CD14-positive monocyte (primary cell): ENCODE measurements around the gene PRSS50. TPM values are rescaled to one million over a fixed set of nuclear protein-coding genes. Genes with fewer than 3 reads are reported as not detected.

Experiments
- DNase-seq, 3 donors: peaks; one replicate each; pipeline ENCODE4 v3.0.0-alpha.2; 2011 to 2022
- H2AFZ ChIP-seq: 2 replicates; pipeline ENCODE4 v1.6.0; 2012; ENCODE audit warnings: mild to moderate bottlenecking, low read depth, low read length, inconsistent platforms; ENCODE audit not compliant: insufficient read depth, poor library complexity, severe bottlenecking
- H3K27ac ChIP-seq, 2 donors: 1 replicate in 1 of 2; 2 replicates in 1 of 2; pipeline ENCODE4 v1.5.1; 2012 to 2013; ENCODE audit warnings: low read length in 2 of 2, control low read depth in 1 of 2, inconsistent platforms in 1 of 2, low read depth in 1 of 2, mild to moderate bottlenecking in 1 of 2
- H3K27me3 ChIP-seq, 2 donors: one replicate each; pipeline versions ENCODE4 v1.6.0 to v1.6.1; 2011 to 2013; ENCODE audit warnings: low read length in 2 of 2; ENCODE audit not compliant: control insufficient read depth in 2 of 2, insufficient read depth in 2 of 2
- H3K36me3 ChIP-seq, 2 donors: replicated peaks in 1 of 2; 1 replicate in 1 of 2; 2 replicates in 1 of 2; pipeline versions ENCODE4 v1.5.1 to v1.6.1; 2012 to 2013; ENCODE audit warnings: low read length in 2 of 2, control low read depth in 1 of 2, inconsistent platforms in 1 of 2, mild to moderate bottlenecking in 1 of 2; ENCODE audit not compliant: insufficient read depth in 2 of 2, control insufficient read depth in 1 of 2
- H3K4me1 ChIP-seq, 2 donors: 1 replicate in 1 of 2; 2 replicates in 1 of 2; pipeline versions ENCODE4 v1.5.1 to v1.6.1; 2012 to 2013; ENCODE audit warnings: low read length in 2 of 2, control low read depth in 1 of 2, inconsistent platforms in 1 of 2, mild to moderate bottlenecking in 1 of 2, moderate library complexity in 1 of 2; ENCODE audit not compliant: insufficient read depth in 2 of 2, control insufficient read depth in 1 of 2
- H3K4me2 ChIP-seq: replicated peaks from 2 replicates; pipeline ENCODE3; 2012; ENCODE audit warnings: low read length, moderate library complexity, mild to moderate bottlenecking; ENCODE audit not compliant: poor library complexity, severe bottlenecking; ENCODE audit errors: extremely low read depth
- H3K4me3 ChIP-seq, 3 experiments: fragments of 200-600 bp in 1 of 3; sonication (generic) in 1 of 3; replicated peaks in 1 of 3; 1 replicate in 2 of 3; 2 replicates in 1 of 3; pipeline ENCODE4 v1.5.1; 2011 to 2013; ENCODE audit warnings: low read length in 3 of 3, mild to moderate bottlenecking in 3 of 3, control low read depth in 2 of 3, low read depth in 2 of 3, inconsistent platforms in 1 of 3, moderate library complexity in 1 of 3
- H3K79me2 ChIP-seq: 2 replicates; pipeline ENCODE4 v1.6.0; 2012; ENCODE audit warnings: mild to moderate bottlenecking, control low read depth, inconsistent platforms, low read length, moderate library complexity; ENCODE audit not compliant: insufficient read depth
- H3K9ac ChIP-seq: 2 replicates; pipeline ENCODE4 v1.6.0; 2017; ENCODE audit warnings: low read length, mild to moderate bottlenecking; ENCODE audit not compliant: insufficient read depth, poor library complexity, severe bottlenecking
- H3K9me3 ChIP-seq, 2 donors: replicated peaks in 1 of 2; 1 replicate in 1 of 2; 2 replicates in 1 of 2; pipeline versions ENCODE4 v1.5.1 to v1.6.1; 2012 to 2013; ENCODE audit warnings: low read length in 2 of 2, control low read depth in 1 of 2; ENCODE audit not compliant: control insufficient read depth in 1 of 2, insufficient read depth in 1 of 2
- H4K20me1 ChIP-seq: 2 replicates; pipeline ENCODE4 v1.6.0; 2012; ENCODE audit warnings: mild to moderate bottlenecking, low read length, control low read depth, moderate library complexity; ENCODE audit not compliant: insufficient read depth
- H3K27ac Mint-ChIP-seq, 7 donors: one replicate each; pipeline ENCODE4 v1.8.0; 2020; ENCODE audit warnings: mild to moderate bottlenecking in 7 of 7, mixed read lengths in 7 of 7, moderate library complexity in 6 of 7, inconsistent platforms in 2 of 7
- H3K27me3 Mint-ChIP-seq, 3 donors: one replicate each; pipeline ENCODE4 v1.8.0; 2021 to 2022; ENCODE audit warnings: low read depth in 3 of 3, mild to moderate bottlenecking in 3 of 3, mixed read lengths in 3 of 3, moderate library complexity in 3 of 3, inconsistent platforms in 1 of 3
- H3K36me3 Mint-ChIP-seq, 2 donors: one replicate each; pipeline ENCODE4 v1.8.0; 2020; ENCODE audit warnings: mixed read lengths in 2 of 2, inconsistent platforms in 1 of 2, mild to moderate bottlenecking in 1 of 2
- H3K4me1 Mint-ChIP-seq: one replicate; pipeline ENCODE4 v1.8.0; 2020; ENCODE audit warnings: mild to moderate bottlenecking, mixed read lengths
- H3K4me3 Mint-ChIP-seq, 2 donors: one replicate each; pipeline ENCODE4 v1.8.0; 2020; ENCODE audit warnings: mild to moderate bottlenecking in 2 of 2, mixed read lengths in 2 of 2, moderate library complexity in 1 of 2
- H3K9me3 Mint-ChIP-seq, 7 donors: one replicate each; pipeline ENCODE4 v1.8.0; 2020 to 2022; ENCODE audit warnings: mixed read lengths in 7 of 7, mild to moderate bottlenecking in 6 of 7, moderate library complexity in 6 of 7, inconsistent platforms in 2 of 7
- WGBS: methylation state at CpG from one replicate; pipeline ENCODE4 v1.1.5; 2013; ENCODE audit warnings: missing lambda C conversion rate; ENCODE audit not compliant: insufficient coverage; 5-methylcytosine and 5-hydroxymethylcytosine counted together
- intact Hi-C, 2 donors: fragments of 100-400 bp; cut with micrococcal nuclease; formaldehyde crosslinking; loops; one replicate each; pipeline versions ENCODE4 v1.15.0 to v1.15.1; 2023
- polyA plus RNA-seq, 3 donors: library from polyadenylated mRNA; depleted of rRNA in 1 of 3; unstranded in 2 of 3; stranded (reverse) in 1 of 3; fragments of 300-500 nt in 2 of 3; fragments of >200 nt in 1 of 3; fragmentation: Illumina TruSeq in 2 of 3; gene quantifications; 1 replicate in 2 of 3; 2 replicates in 1 of 3; pipeline ENCODE4 v1.2.3, GENCODE V29; 2012 to 2021
- TF ChIP-seq, protein P1 (sequence below): fragments of 200-600 bp; IDR thresholded peaks from one replicate; pipeline ENCODE4 v1.8.0; 2022; ENCODE audit warnings: antibody characterized with exemption, mild to moderate bottlenecking

PRSS50 gene
- polyA plus RNA-seq, 3 donors: not detected

DNA sequence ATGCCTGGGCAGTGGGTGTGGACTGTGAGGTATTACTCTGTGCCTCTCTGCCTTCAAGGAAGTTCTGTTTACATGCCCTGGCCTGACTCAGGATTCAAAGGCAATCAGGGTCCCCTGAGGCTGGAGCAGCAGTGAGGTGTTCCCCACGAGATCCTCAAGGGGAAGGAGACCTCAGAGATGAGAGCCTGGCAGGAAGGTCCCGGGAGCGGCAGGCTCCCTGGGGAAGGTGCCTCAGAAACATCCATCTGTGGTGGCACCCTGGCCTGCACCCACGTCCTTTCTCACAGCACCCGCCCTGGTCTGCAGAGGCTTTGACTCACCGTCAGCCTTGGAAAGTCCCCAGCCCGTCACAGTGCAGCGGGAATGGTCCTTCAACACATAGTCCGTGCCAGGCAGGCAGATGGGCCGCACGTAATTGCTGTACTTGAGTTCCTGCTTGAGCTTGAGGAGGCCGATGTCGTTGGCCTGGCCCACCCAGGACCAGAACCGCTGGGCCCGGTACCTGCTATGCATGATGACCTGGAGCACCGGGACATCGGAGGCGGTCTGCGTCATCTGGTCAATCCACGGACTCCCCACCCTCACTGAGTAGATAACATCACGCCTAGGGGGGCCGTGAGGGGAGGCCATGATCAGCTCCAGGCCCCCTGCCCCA is 3.6 kb downstream of the PRSS50 start:
- H3K36me3 Mint-ChIP-seq: no peaks in the 10 kb centered on the region
- H3K79me2 ChIP-seq: no peaks in the 10 kb centered on the region
- H3K27ac ChIP-seq: no peak overlapping the region
- DNase-seq: no peak
- peak overlapping the region in 1 of 7 donors; percentile 50 for H3K27ac Mint-ChIP-seq
- H3K27me3 Mint-ChIP-seq: peaks cover 5 to 9% (median 9%) of the 10 kb centered on the region in 3 donors
- 92% methylated on average over 19 of the region's 22 CpGs for WGBS
- H3K9me3 Mint-ChIP-seq: no peaks in the 10 kb centered on the region
- H2AFZ ChIP-seq: no peak overlapping the region
- TF ChIP-seq, protein P1, sequence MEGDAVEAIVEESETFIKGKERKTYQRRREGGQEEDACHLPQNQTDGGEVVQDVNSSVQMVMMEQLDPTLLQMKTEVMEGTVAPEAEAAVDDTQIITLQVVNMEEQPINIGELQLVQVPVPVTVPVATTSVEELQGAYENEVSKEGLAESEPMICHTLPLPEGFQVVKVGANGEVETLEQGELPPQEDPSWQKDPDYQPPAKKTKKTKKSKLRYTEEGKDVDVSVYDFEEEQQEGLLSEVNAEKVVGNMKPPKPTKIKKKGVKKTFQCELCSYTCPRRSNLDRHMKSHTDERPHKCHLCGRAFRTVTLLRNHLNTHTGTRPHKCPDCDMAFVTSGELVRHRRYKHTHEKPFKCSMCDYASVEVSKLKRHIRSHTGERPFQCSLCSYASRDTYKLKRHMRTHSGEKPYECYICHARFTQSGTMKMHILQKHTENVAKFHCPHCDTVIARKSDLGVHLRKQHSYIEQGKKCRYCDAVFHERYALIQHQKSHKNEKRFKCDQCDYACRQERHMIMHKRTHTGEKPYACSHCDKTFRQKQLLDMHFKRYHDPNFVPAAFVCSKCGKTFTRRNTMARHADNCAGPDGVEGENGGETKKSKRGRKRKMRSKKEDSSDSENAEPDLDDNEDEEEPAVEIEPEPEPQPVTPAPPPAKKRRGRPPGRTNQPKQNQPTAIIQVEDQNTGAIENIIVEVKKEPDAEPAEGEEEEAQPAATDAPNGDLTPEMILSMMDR: no peak
- peaks cover 2% of the 10 kb centered on the region for H3K4me1 Mint-ChIP-seq
- no peak overlapping the region for H3K4me2 ChIP-seq
- H3K4me3 ChIP-seq: no peak overlapping the region
- intact Hi-C loops: no loop called here
- no peaks in the 10 kb centered on the region for H4K20me1 ChIP-seq
- H3K27me3 ChIP-seq: no peaks in the 10 kb centered on the region
- no peak overlapping the region for H3K9ac ChIP-seq
- H3K4me3 Mint-ChIP-seq: no peak overlapping the region
- H3K36me3 ChIP-seq: no peaks in the 10 kb centered on the region
- H3K4me1 ChIP-seq: no peaks in the 10 kb centered on the region
- H3K9me3 ChIP-seq: no peaks in the 10 kb centered on the region

DNA sequence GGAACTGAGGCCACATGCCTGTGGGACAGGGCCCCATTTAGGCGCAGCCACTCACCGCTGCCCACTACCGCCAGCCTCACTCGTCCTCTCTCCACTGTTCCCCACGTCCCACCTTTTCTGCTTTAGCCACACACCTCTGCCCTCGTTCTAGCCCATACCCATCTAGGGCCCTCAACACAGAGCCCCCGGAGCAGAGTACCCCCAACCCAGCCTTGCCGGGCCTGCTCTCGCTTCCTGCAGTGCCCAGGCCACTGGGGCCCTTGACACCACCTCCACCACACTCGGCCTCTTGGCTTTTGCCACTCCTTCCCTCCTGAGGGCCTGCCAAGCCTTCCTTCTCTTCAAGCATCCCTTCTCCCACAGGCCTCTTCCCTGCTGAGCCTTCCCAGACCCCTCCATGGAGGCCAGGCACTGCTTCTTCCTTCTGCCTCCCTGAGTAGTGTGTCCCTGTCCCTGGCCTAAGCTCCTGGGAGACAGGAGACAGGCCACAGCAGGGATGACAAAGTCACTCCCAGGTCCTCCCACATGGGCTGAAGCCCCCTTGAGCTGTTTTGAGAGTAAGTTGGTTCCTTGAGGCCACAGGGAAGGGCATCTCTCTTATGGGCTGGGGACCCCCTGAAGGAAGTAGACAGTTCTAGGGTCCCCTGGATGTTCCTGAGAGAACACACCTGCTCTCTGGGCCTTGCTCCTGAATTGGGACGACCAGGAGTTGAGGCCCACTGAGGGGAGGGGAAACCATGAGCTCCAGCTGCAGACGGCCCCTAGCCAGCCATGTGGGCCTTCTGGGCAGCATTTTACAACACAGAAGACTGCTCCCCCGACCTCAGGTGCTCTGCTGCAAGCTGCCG is 4.4 kb downstream of the PRSS50 start:
- Histone ChIP-seq H3K27me3 (no peaks in the 10 kb centered on the region), H3K4me2 (no peak overlapping the region), H3K36me3 (no peaks in the 10 kb centered on the region), H3K79me2 (no peaks in the 10 kb centered on the region), H3K4me1 (no peaks in the 10 kb centered on the region), H4K20me1 (no peaks in the 10 kb centered on the region), H3K9me3 (no peaks in the 10 kb centered on the region), H3K27ac (no peak overlapping the region), H2AFZ (no peak overlapping the region), H3K4me3 (no peak overlapping the region), H3K9ac (no peak overlapping the region)
- TF ChIP-seq, protein P1: no peak
- Mint-ChIP-seq H3K27ac (peak overlapping the region in 1 of 7 donors; percentile 70), H3K4me3 (no peak overlapping the region), H3K27me3 (peaks cover 4 to 8% (median 7%) of the 10 kb centered on the region in 3 donors), H3K36me3 (no peaks in the 10 kb centered on the region), H3K4me1 (peaks cover 2% of the 10 kb centered on the region), H3K9me3 (no peaks in the 10 kb centered on the region)
- 91% methylated on average over 10 of the region's 14 CpGs for WGBS
- intact Hi-C loops: no loop called here
- DNase-seq: no peak
